ENCODE measurements around the gene TCF19.

DNA sequence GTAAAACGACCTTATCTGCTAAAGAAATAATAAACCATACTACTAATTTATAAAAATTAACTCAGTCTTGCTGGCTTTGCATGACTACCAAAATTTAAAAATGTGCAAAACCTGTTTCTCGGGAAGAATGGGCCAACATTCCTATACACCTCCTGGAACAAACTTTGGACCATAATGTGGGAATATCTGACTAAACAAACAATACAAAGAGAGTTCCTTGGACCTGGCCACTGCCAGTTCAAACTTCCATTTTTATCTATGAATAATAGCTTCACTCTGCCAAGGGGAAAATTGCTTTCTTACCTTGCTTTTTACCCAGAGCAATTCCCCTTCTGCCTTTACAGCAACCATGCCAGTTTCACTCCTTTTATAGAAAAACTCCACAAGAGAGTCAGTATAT lies 50.7 kb downstream of the TCF19 start:
- TF ChIP-seq, protein P1, sequence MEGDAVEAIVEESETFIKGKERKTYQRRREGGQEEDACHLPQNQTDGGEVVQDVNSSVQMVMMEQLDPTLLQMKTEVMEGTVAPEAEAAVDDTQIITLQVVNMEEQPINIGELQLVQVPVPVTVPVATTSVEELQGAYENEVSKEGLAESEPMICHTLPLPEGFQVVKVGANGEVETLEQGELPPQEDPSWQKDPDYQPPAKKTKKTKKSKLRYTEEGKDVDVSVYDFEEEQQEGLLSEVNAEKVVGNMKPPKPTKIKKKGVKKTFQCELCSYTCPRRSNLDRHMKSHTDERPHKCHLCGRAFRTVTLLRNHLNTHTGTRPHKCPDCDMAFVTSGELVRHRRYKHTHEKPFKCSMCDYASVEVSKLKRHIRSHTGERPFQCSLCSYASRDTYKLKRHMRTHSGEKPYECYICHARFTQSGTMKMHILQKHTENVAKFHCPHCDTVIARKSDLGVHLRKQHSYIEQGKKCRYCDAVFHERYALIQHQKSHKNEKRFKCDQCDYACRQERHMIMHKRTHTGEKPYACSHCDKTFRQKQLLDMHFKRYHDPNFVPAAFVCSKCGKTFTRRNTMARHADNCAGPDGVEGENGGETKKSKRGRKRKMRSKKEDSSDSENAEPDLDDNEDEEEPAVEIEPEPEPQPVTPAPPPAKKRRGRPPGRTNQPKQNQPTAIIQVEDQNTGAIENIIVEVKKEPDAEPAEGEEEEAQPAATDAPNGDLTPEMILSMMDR (IDR thresholded peaks at IDR 0.05): no peak
- no peak for TF ChIP-seq POLR2A (IDR thresholded peaks at IDR 0.05)
